HuH-7.5 (cell line): Measurements from ENCODE around the gene LYRM9.
"Not testable (repeated sequence)": the region's sequence is repeated elsewhere in the genome, so short reads cannot be mapped to it uniquely, and the experiment has no call there.

ENCODE experiments used
- DNase-seq: peaks from one replicate; pipeline ENCODE4 v3.0.0; 2011; ENCODE audit warnings: low spot score

LYRM9 gene

GRCh38 chr17:27892866-27893769 is at the start of gene LYRM9:
LYRM9 (minus strand) TSS chr17:27893365; CDS start chr17:27882694, 10,671 bp downstream.
- peak; percentile 85 for DNase-seq

DNA sequence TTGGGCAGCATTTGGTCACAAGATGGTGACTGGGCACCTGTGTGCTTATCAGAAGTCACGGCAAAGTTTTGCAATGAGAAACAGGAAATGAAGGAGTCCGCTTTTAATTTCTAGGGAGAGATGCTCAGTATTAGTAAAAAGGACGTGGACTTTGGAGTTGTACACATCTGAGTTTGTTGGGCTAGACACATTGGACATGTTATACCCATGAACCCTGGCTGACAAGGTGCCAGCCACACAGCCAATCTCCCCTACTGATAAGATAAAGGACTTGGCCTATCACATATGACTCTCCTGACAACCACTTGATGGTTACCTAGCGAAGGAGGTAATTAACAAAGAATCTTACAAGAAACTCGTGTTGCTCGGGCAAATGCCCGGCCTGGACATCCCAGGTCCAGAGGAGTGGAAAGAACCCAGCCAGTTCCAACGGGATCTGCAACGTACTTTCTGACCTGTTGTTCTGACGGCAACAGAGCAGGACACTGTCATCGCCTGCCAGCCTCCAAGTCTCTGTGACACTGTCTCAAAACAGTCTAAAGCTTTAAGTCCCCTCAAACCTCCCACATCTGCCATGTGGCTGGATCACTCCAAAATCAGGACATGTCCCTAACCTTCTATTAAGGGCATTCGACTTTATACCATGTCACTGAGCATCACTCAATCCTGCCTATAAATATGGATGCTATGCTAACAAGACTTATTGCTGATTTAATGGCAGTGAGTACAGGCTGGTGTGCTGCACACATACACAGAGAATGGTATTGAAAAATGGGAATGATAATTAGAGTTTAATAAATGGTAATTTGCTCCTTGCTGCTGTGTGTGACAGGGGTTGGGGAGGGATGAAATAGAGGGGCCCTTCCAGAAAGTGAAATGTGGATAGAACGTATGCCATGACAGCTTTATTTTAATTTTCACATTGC is 47.6 kb upstream of the LYRM9 start:
- no peak for DNase-seq

DNA sequence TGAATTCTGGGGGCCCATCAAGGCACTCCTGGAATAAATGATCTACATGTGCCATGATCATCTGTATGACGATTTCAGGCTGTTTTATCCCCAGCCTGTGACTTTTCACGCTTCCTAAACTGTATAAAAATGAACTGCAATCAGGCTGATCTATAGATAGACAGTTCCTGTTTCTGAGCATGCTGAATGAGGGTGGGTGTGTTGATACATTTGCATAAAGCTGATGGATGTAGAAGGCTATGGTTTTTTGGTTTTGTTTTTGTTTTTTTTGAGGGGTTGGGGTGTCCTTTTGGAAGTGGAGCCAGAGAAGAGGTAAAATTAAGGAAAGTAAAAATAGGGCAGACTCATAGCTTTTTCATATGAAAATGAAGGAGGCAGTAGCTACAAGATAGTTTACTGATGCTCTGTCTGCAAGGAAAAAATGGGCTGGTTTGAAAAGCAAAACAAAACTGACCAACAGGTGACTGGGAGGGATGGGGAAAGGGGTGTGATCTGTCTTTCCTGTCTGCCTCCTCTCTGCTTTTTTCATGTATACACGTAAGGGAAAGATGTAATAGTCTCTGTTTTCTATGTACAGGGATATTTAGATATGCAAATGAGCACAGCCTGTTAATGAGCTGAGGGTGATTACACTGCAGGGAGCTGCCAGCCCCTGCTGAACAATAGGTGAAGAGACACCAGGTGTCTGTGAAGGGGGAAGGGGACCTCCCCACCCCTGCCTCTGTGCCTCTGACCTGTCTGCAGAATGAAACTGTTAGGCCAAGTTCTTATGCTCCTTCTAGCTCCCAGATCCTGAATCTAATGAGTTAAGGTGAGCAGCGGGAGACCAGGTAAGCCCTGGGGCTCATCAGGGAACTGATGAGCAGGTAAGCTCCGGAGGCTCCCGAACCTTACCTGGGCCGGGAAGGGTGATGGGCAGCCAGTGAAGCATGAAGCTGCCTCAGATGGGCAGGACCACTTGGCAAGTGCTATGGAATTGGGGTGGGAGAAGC is 46.6 kb upstream of the LYRM9 start:
- no peak for DNase-seq

DNA sequence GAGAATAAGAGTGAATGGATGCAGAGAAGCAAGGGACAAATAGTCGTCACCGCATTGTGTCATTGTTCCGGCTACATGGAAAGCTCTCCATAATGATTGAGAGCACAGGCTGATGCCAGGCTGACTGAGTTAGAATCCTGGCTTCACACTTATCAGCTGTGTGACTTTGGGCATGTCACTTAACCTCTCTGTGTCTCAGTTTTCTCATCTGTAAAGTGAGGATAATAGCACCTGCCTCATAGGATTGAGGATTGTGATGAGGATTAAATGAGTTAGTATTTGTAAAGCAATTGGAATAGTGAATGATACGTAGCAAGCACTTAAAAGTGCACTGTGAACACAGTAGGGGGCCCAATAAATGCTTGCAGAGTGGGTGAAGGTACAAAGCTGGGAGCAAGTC is 45.7 kb upstream of the LYRM9 start:
- DNase-seq, result no peak

DNA sequence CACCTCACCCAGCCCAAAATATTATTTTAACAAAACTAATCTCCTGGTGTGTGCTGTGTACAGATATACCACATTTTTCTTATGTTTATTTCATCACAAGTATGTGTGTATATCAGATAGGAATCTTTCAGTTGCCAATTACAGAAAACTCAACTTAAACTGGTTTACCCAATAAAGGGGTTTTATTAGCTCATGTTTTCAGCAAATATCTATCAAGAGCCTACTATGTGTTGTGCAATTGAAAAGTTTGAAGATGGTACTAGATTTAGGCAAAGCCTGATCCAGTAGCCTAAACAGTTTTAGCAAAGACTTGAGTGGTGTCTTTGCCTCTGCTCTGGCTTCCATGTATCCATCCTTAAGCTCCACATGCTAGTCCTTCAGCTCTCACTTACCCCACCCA is 45.1 kb upstream of the LYRM9 start:
- no peak for DNase-seq

DNA sequence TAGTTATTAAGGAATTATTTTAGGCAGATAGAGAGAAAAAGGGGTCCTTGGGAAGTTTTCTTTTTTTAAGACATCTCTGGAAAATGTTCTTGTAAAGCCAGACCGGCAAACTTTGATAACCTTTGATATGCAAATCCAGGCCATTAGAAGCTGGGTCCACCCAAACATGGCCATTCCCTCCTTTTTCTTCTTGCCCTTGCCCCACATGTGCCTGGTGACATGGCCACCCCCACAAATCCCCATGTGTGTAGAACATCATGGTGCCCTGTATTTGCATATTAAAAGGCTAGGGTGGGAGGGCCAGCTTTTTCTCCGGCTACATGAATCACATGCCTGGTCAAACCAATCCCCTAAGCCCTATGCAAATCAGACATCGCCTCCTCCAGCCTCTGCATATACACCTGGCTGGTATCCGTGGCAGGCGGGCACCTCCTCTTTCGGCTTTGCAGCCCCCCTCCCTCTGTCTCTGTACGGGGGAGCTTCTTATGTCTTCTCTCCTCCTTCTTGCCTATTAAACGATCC is 43.9 kb upstream of the LYRM9 start:
- DNase-seq, result no peak

- no peak for DNase-seq
Observed at GRCh38 chr17:27930000-27930399, 36.8 kb upstream of the LYRM9 start.

DNA sequence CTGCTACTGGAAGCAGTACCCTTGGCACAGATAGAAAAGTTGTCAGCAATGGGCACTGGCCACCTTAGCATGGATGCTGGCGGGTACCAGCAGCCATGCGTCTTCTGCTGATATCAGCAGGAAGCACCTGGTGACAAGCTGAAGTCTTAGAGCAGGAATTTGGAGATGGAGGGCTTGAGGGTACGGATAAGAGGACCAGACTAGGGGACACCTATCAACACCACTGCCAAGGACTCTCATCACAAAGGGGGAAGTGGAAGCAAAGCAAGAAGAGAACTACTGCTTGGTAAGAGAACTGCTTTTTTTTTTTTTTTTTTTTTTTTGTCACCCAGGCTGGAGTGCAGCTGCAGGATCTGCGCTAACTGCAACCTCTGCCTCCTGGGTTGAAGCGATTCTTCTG is 35.4 kb upstream of the LYRM9 start:
- DNase-seq, result no peak

GRCh38 chr17:27927781-27928180 is 34.6 kb upstream of the LYRM9 start:
- no peak for DNase-seq

- DNase-seq, result no peak
Observed at GRCh38 chr17:27921599-27921998, 28.4 kb upstream of the LYRM9 start.

DNA sequence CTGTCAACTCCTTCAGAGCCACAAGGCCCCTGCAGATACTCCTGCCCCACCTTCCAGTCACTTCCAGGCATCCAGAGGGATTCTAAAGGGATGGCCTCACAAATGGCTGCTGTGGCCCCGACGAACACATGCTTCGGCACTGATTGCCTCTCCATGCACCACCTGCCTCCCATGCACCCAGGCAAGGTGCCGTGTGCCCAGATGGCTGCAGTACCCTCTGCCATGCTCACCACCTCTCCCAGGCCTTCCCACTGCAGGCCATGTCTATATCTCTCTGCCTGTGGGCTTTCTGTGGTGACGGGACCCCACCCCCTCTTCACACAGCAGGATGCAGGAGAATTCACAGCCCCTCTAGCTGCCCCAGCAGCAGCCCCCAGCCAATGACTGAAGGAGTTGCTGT is 27.9 kb upstream of the LYRM9 start:
- DNase-seq, result no peak

GRCh38 chr17:27920569-27920968 is 27.4 kb upstream of the LYRM9 start:
- DNase-seq, result no peak

GRCh38 chr17:27919079-27919478 is 25.9 kb upstream of the LYRM9 start:
- no peak for DNase-seq

DNA sequence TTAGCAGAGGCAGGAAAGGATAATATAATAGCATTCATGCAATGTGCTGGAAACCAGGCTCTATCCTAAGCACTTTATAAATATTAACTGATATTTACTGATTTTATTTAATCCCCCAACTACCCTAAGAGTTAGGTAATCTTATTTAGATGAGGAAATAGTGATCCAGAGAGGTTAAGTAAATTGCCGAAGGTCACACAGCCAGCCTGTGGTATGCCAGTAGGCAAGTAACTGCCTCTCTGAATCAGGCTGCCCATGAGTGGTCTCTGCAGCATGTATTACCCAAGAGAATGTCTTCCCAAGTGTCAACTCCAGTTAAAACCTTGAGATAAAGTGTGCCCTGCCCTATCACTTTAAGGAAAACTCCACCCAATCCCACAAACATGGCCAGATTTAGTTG is 25.3 kb upstream of the LYRM9 start:
- DNase-seq, result no peak

- no peak for DNase-seq
Observed at GRCh38 chr17:27917000-27917399, 23.8 kb upstream of the LYRM9 start.

DNA sequence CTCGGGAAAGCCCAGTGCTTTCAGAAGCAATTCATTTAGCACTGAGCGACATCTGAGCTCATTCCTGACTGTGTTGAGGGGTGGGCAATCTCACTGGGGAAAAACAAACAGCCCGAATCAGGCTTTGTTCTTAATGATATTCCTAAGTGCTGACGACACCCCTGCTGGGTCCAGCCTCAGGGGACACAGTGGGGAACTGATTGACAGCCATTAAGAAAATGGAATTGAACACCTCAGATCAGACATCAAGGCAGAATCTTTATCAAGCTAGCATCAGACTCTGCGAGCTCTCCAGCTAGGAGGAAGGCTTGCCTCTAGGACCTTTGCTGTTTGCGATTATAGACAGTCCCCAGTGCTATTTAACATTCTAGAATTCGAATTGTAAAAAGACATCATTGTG is 22.5 kb upstream of the LYRM9 start:
- DNase-seq, result no peak

- no peak for DNase-seq
Observed at GRCh38 chr17:27914382-27914781, 21.2 kb upstream of the LYRM9 start.

- DNase-seq, result no peak
Observed at GRCh38 chr17:27912964-27913363, 19.8 kb upstream of the LYRM9 start.

DNA sequence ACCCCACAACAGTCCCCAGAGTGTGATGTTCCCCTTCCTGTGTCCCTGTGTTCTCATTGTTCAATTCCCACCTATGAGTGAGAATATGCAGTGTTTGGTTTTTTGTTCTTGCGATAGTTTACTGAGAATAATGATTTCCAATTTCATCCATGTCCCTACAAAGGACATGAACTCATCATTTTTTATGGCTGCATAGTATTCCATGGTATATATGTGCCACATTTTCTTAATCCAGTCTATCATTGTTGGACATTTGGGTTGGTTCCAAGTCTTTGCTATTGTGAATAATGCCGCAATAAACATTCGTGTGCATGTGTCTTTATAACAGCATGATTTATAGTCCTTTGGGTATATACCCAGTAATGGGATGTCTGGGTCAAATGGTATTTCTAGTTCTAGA is 19.1 kb upstream of the LYRM9 start:
- DNase-seq, result not testable (repeated sequence)

- DNase-seq, result no peak
Observed at GRCh38 chr17:27907976-27908558, 14.9 kb upstream of the LYRM9 start.

DNA sequence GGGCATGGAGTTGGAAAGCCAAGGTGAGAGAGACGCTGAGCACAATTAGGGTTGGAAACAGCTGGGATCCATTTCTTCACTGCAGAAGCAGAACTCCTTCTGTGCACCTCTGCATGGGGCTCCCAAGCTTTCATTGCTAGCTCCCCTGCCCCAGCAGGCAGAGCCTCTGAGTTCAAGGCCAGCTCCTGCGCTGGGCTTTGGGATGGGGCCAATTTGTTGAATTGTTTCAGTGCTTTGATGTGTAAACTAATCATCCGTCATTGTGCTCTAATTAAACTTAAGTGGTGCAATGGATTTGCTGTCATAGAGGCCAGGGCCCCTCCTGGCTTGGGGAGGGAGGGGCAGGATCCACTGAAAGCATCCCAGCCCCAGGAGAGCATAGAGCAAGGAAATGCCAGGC is 13.5 kb upstream of the LYRM9 start:
- no peak for DNase-seq
